ACC112 (cell line): ENCODE data around the gene SHTN1.
A peak's percentile ranks its signal among the peaks of the same experiment; 100 is the strongest.

ENCODE experiments used
- H2AFZ ChIP-seq: fragments of 200-600 bp; sonication (generic); one replicate; pipeline ENCODE4 v1.6.0; 2017; ENCODE audit warnings: antibody characterized with exemption, low read length; ENCODE audit not compliant: unreplicated experiment
- H3K27ac ChIP-seq: fragments of 200-600 bp; sonication (generic); 2 replicates; pipeline ENCODE4 v1.5.1; 2014; ENCODE audit warnings: low read depth, mild to moderate bottlenecking, antibody characterized with exemption, low read length, moderate library complexity
- H3K27me3 ChIP-seq: fragments of 200-600 bp; sonication (generic); 2 replicates; pipeline ENCODE4 v1.6.1; 2014; ENCODE audit warnings: mild to moderate bottlenecking, antibody characterized with exemption, low read length, moderate library complexity, mixed read lengths; ENCODE audit not compliant: insufficient read depth
- H3K36me3 ChIP-seq: fragments of 200-600 bp; sonication (generic); 2 replicates; pipeline ENCODE4 v1.6.1; 2016; ENCODE audit warnings: mild to moderate bottlenecking, antibody characterized with exemption, low read length, moderate library complexity, mixed read lengths; ENCODE audit not compliant: insufficient read depth
- H3K4me1 ChIP-seq: fragments of 200-600 bp; sonication (generic); one replicate; pipeline ENCODE4 v1.6.1; 2016; ENCODE audit warnings: low read length, mixed read lengths; ENCODE audit not compliant: insufficient read depth, unreplicated experiment, control insufficient read depth
- H3K4me3 ChIP-seq: fragments of 200-600 bp; sonication (generic); 2 replicates; pipeline ENCODE4 v1.5.1; 2014; ENCODE audit warnings: mild to moderate bottlenecking, low read depth, low read length
- H3K79me2 ChIP-seq: fragments of 200-600 bp; sonication (generic); one replicate; pipeline ENCODE4 v1.6.0; 2016; ENCODE audit warnings: low read length; ENCODE audit not compliant: control insufficient read depth, unreplicated experiment, insufficient read depth

Gene SHTN1

GRCh38 chr10:116985611-116986010, 19.4 kb downstream of the SHTN1 start:
- H2AFZ ChIP-seq: no peak overlapping the region
- H3K27me3 ChIP-seq: no peaks in the 10 kb centered on the region
- peaks cover 8% of the 10 kb centered on the region for H3K4me1 ChIP-seq
- no peaks in the 10 kb centered on the region for H3K36me3 ChIP-seq
- peaks cover 6% of the 10 kb centered on the region for H3K79me2 ChIP-seq
- H3K4me3 ChIP-seq: no peak overlapping the region
- H3K27ac ChIP-seq: no peak overlapping the region

GRCh38 chr10:116984202-116984990, 20.6 kb downstream of the SHTN1 start:
- Histone ChIP-seq H3K4me1 (peaks cover 8% of the 10 kb centered on the region), H2AFZ (no peak overlapping the region), H3K4me3 (no peak overlapping the region), H3K36me3 (no peaks in the 10 kb centered on the region), H3K27me3 (no peaks in the 10 kb centered on the region), H3K27ac (no peak overlapping the region), H3K79me2 (peaks cover 7% of the 10 kb centered on the region)

- Histone ChIP-seq H2AFZ (no peak overlapping the region), H3K27me3 (no peaks in the 10 kb centered on the region), H3K79me2 (peaks cover 7% of the 10 kb centered on the region), H3K4me1 (peaks cover 6% of the 10 kb centered on the region), H3K36me3 (no peaks in the 10 kb centered on the region), H3K4me3 (no peak overlapping the region), H3K27ac (no peak overlapping the region)
Measured at GRCh38 chr10:116980041-116980440, 24.9 kb downstream of the SHTN1 start.

- Histone ChIP-seq H3K4me3 (no peak overlapping the region), H3K36me3 (no peaks in the 10 kb centered on the region), H3K27ac (no peak overlapping the region), H2AFZ (no peak overlapping the region), H3K4me1 (peaks cover 11% of the 10 kb centered on the region), H3K79me2 (peaks cover 7% of the 10 kb centered on the region), H3K27me3 (no peaks in the 10 kb centered on the region)
Measured at GRCh38 chr10:116978901-116979300, 26.1 kb downstream of the SHTN1 start.

- peak overlapping the region; percentile 48 for H3K4me3 ChIP-seq
- H3K4me1 ChIP-seq: peaks cover 20% of the 10 kb centered on the region
- no peaks in the 10 kb centered on the region for H3K36me3 ChIP-seq
- H3K79me2 ChIP-seq: no peaks in the 10 kb centered on the region
- H3K27ac ChIP-seq: peak overlapping the region; percentile 59
- no peak overlapping the region for H2AFZ ChIP-seq
- H3K27me3 ChIP-seq: no peaks in the 10 kb centered on the region
Measured at GRCh38 chr10:116974456-116975005, 30.5 kb downstream of the SHTN1 start.

GRCh38 chr10:116973946-116974455, 31.0 kb downstream of the SHTN1 start:
- Histone ChIP-seq H3K4me3 (peak overlapping the region; percentile 48), H3K36me3 (no peaks in the 10 kb centered on the region), H3K4me1 (peaks cover 20% of the 10 kb centered on the region), H3K27ac (peak overlapping the region; percentile 59), H3K79me2 (no peaks in the 10 kb centered on the region), H3K27me3 (no peaks in the 10 kb centered on the region), H2AFZ (no peak overlapping the region)

GRCh38 chr10:116973371-116973905, 31.5 kb downstream of the SHTN1 start:
- Histone ChIP-seq H3K27ac (peak overlapping the region; percentile 59; the same call in 1 of the 2 replicates), H3K27me3 (no peaks in the 10 kb centered on the region), H3K36me3 (no peaks in the 10 kb centered on the region), H3K79me2 (no peaks in the 10 kb centered on the region), H3K4me1 (peaks cover 20% of the 10 kb centered on the region), H2AFZ (no peak overlapping the region), H3K4me3 (peak overlapping the region; percentile 48; the same call in 1 of the 2 replicates)

GRCh38 chr10:116972131-116972530, 32.9 kb downstream of the SHTN1 start:
- Histone ChIP-seq H3K4me3 (no peak overlapping the region), H2AFZ (no peak overlapping the region), H3K79me2 (no peaks in the 10 kb centered on the region), H3K27me3 (no peaks in the 10 kb centered on the region), H3K36me3 (no peaks in the 10 kb centered on the region), H3K4me1 (peaks cover 20% of the 10 kb centered on the region), H3K27ac (no peak overlapping the region)

GRCh38 chr10:116970050-116970449, 34.9 kb downstream of the SHTN1 start:
- Histone ChIP-seq H3K27me3 (no peaks in the 10 kb centered on the region), H3K36me3 (no peaks in the 10 kb centered on the region), H3K79me2 (no peaks in the 10 kb centered on the region), H2AFZ (no peak overlapping the region), H3K27ac (no peak overlapping the region), H3K4me1 (peaks cover 14% of the 10 kb centered on the region), H3K4me3 (no peak overlapping the region)

GRCh38 chr10:116968331-116968730, 36.7 kb downstream of the SHTN1 start:
- Histone ChIP-seq H3K4me3 (no peak overlapping the region), H3K27me3 (no peaks in the 10 kb centered on the region), H3K27ac (no peak overlapping the region), H3K36me3 (no peaks in the 10 kb centered on the region), H2AFZ (no peak overlapping the region), H3K79me2 (no peaks in the 10 kb centered on the region), H3K4me1 (peaks cover 3% of the 10 kb centered on the region)
